ENCODE data around the gene EVA1C.

- TF ChIP-seq EZH2 (IDR thresholded peaks at IDR 0.05; ENCODE audit: borderline replicate concordance, insufficient read depth, low read length, poor library complexity, severe bottlenecking) (no peak), CTCF (IDR thresholded peaks at IDR 0.05; ENCODE audit: poor library complexity, severe bottlenecking) (no peak), RAD21 (conservative IDR thresholded peaks at IDR 0.05) (no peak), EP300 (conservative IDR thresholded peaks at IDR 0.05; ENCODE audit: poor library complexity, severe bottlenecking) (no peak), TAF1 (IDR thresholded peaks at IDR 0.05; ENCODE audit: low read depth) (no peak), REST (IDR thresholded peaks at IDR 0.05; ENCODE audit: borderline replicate concordance) (no peak)
Observed at GRCh38 chr21:32415451-32416398, 3.2 kb downstream of the EVA1C start.
